Measurements from ENCODE around the gene TP53I13.

The TP53I13 gene

DNA sequence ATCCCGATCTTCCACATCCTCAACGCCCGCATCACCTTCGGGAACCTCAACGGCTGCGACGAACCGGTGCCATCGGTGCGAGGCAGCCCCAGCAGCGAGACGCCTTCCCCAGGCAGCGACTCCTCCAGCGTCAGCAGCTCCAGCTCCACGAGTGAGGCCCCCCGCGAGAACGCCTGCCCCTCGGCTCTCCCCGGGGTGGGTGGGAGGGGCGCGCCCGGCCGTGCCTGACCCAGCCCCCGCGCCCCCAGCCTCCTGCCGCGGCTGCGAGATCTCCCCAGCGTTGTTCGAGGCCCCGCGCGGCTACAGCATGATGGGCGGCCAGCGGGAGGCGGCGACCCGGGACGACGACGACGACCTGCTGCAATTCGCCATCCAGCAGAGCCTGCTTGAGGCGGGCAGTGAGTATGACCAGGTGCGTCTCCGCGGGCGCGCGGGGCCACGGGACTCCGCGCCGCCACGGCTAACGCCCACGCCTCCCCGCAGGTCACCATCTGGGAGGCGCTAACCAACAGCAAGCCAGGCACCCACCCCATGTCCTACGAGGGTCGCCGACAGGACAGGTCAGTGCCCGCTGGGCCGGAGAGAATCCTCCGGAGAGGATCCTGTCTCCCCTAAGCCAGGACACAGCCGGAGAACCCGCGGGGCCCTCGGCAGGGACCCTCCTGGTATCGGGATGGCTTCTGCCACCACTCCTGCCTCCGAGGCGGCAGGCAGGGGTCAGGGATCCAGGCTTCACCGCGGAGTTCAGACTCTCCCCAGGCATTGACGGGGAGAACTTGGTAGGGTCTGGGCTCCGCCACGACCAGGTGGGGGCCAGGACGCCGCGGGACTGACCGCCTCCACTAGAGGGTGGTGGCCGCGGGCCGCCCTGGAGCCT is 44.1 kb downstream of the TP53I13 start:
- Histone ChIP-seq H3K4me1 (ENCODE audit: control insufficient read depth, insufficient read depth, low read length) (no peaks in the 10 kb centered on the region), H3K4me3 (ENCODE audit: low read depth, low read length) (no peak overlapping the region), H3K9me3 (ENCODE audit: control insufficient read depth, insufficient read depth, low read depth, low read length) (no peaks in the 10 kb centered on the region), H3K36me3 (ENCODE audit: control insufficient read depth in 2 of 2, insufficient read depth in 1 of 2, low read length in 2 of 2) (peaks cover 0 to 45% of the 10 kb centered on the region in 2 experiments; a peak in 1 of 3 replicates), H3K27ac (ENCODE audit: extremely low read depth, low read depth, low read length) (no peak overlapping the region)
- ChIA-PET CTCF (interaction anchor here (0.5 to 1.1 kb wide), 3 partner anchors 20 to 727 kb away, joined by 3 to 5 read pairs (median 3); partner anchors contain the start of gene ANKRD13B), POLR2A (interaction anchor here (0.7 kb wide), 1 partner anchor 27 kb away, joined by 3 read pairs; no protein-coding TSS in a partner anchor)
- TF ChIP-seq ZNF133 (tag by site-specific recombination; IDR thresholded peaks at IDR 0.05) (no peak), ZNF202 (tag by site-specific recombination; IDR thresholded peaks at IDR 0.05; ENCODE audit: borderline replicate concordance) (0 out of 2 replicates have a peak, but pooled peaks have one; percentile 10)

DNA sequence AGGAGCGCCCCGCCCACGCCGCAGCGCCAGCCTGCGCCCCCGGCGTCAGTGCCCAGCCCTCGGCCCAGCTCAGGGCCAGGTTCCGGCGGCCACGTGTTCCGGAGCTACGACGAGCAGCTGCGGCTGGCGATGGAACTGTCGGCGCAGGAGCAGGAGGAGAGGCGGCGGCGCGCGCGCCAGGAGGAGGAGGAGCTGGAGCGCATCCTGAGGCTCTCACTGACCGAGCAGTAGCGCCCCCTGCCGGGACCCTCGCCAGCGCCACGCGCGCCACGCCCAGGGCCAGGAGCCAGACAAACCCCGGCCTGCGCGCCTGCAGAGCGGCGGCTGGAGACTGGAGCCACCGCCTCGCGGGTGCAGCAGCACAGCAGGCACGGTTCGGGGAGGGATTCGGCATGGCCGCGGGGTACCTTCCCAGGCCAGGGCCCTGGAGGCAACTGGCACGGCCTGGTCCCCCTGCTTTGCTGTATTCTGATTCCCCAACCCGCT is 44.9 kb downstream of the TP53I13 start:
- no peaks in the 10 kb centered on the region for H3K4me1 ChIP-seq (ENCODE audit: control insufficient read depth, insufficient read depth, low read length)
- ChIA-PET POLR2A (interaction anchor here (0.7 kb wide), 1 partner anchor 28 kb away, joined by 3 read pairs; no protein-coding TSS in a partner anchor), CTCF (interaction anchor here (0.6 to 1.1 kb wide), 2 partner anchors 20 to 93 kb away, joined by 4 to 5 read pairs; partner anchors contain the start of gene ANKRD13B)
- no peak overlapping the region for H3K4me3 ChIP-seq (ENCODE audit: low read depth, low read length)
- no peaks in the 10 kb centered on the region for H3K9me3 ChIP-seq (ENCODE audit: control insufficient read depth, insufficient read depth, low read depth, low read length)
- H3K27ac ChIP-seq (ENCODE audit: extremely low read depth, low read depth, low read length) = no peak overlapping the region
- TF ChIP-seq PRDM1 (tag by site-specific recombination; IDR thresholded peaks at IDR 0.05) (no peak), ZBTB48 (tag by site-specific recombination; IDR thresholded peaks at IDR 0.05) (no peak), ZNF548 (tag by site-specific recombination; IDR thresholded peaks at IDR 0.05) (no peak), ZNF324 (tag by site-specific recombination; IDR thresholded peaks at IDR 0.05) (no peak), BCL11B (tag by site-specific recombination; IDR thresholded peaks at IDR 0.05; ENCODE audit: low read depth) (no peak), ZNF302 (tag by site-specific recombination; IDR thresholded peaks at IDR 0.05; ENCODE audit: low read depth) (no peak), EGR2 (tag by site-specific recombination; IDR thresholded peaks at IDR 0.05; ENCODE audit: low read depth) (no peak), ZNF785 (tag by site-specific recombination; IDR thresholded peaks at IDR 0.05) (no peak)
- TF ChIP-seq, protein P1, sequence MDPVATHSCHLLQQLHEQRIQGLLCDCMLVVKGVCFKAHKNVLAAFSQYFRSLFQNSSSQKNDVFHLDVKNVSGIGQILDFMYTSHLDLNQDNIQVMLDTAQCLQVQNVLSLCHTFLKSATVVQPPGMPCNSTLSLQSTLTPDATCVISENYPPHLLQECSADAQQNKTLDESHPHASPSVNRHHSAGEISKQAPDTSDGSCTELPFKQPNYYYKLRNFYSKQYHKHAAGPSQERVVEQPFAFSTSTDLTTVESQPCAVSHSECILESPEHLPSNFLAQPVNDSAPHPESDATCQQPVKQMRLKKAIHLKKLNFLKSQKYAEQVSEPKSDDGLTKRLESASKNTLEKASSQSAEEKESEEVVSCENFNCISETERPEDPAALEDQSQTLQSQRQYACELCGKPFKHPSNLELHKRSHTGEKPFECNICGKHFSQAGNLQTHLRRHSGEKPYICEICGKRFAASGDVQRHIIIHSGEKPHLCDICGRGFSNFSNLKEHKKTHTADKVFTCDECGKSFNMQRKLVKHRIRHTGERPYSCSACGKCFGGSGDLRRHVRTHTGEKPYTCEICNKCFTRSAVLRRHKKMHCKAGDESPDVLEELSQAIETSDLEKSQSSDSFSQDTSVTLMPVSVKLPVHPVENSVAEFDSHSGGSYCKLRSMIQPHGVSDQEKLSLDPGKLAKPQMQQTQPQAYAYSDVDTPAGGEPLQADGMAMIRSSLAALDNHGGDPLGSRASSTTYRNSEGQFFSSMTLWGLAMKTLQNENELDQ (tag by site-specific recombination; IDR thresholded peaks at IDR 0.05; ENCODE audit: low read depth) = no peak
- TF ChIP-seq, protein P2, sequence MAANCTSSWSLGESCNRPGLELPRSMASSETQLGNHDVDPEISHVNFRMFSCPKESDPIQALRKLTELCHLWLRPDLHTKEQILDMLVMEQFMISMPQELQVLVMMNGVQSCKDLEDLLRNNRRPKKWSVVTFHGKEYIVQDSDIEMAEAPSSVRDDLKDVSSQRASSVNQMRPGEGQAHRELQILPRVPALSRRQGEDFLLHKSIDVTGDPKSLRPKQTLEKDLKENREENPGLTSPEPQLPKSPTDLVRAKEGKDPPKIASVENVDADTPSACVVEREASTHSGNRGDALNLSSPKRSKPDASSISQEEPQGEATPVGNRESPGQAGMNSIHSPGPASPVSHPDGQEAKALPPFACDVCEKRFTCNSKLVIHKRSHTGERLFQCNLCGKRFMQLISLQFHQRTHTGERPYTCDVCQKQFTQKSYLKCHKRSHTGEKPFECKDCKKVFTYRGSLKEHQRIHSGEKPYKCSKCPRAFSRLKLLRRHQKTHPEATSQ (tag by site-specific recombination; IDR thresholded peaks at IDR 0.05) = no peak
- TF ChIP-seq, protein P3, sequence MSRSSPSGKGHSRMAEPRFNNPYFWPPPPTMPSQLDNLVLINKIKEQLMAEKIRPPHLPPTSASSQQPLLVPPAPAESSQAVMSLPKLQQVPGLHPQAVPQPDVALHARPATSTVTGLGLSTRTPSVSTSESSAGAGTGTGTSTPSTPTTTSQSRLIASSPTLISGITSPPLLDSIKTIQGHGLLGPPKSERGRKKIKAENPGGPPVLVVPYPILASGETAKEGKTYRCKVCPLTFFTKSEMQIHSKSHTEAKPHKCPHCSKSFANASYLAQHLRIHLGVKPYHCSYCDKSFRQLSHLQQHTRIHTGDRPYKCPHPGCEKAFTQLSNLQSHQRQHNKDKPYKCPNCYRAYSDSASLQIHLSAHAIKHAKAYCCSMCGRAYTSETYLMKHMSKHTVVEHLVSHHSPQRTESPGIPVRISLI (tag by site-specific recombination; IDR thresholded peaks at IDR 0.05) = no peak
- H3K36me3 ChIP-seq (ENCODE audit: control insufficient read depth in 2 of 2, insufficient read depth in 1 of 2, low read length in 2 of 2) = peaks cover 0 to 45% of the 10 kb centered on the region in 2 experiments; a peak in 1 of 3 replicates

DNA sequence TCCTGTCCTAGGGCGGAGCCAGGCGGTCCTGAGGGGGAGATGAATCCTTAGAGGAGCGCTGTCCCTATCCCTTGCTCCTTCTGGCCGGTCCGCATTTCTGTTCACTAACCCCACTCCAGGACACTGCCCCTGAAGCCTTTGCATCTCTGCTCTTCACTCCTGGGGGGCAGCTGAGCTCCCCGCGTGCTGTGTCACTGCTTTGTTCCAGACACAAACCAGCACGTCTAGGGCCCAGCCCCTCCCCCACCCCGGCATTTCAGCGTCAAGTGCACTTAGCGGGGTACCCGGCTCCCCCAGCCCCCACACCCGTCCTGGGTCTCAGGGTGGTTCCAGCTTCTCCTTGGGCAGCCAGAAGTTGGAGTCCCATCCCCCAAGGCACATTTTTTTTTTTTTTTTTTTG is 45.4 kb downstream of the TP53I13 start:
- H3K4me3 ChIP-seq (ENCODE audit: low read depth, low read length) = no peak overlapping the region
- no peaks in the 10 kb centered on the region for H3K9me3 ChIP-seq (ENCODE audit: control insufficient read depth, insufficient read depth, low read depth, low read length)
- peaks cover 0 to 44% of the 10 kb centered on the region in 2 experiments; a peak in 1 of 3 replicates for H3K36me3 ChIP-seq (ENCODE audit: control insufficient read depth in 2 of 2, insufficient read depth in 1 of 2, low read length in 2 of 2)
- ChIA-PET POLR2A (no interaction called here), CTCF (interaction anchor here (0.6 to 1.1 kb wide), 3 partner anchors 21 to 454 kb away, joined by 3 to 5 read pairs (median 4); partner anchors contain the start of gene ANKRD13B)
- no peak overlapping the region for H3K27ac ChIP-seq (ENCODE audit: extremely low read depth, low read depth, low read length)
- no peaks in the 10 kb centered on the region for H3K4me1 ChIP-seq (ENCODE audit: control insufficient read depth, insufficient read depth, low read length)
- no peak for TF ChIP-seq IKZF3 (tag by site-specific recombination; IDR thresholded peaks at IDR 0.05)
- no peak for TF ChIP-seq ZNF157 (tag by site-specific recombination; IDR thresholded peaks at IDR 0.05)
- TF ChIP-seq, protein P4, sequence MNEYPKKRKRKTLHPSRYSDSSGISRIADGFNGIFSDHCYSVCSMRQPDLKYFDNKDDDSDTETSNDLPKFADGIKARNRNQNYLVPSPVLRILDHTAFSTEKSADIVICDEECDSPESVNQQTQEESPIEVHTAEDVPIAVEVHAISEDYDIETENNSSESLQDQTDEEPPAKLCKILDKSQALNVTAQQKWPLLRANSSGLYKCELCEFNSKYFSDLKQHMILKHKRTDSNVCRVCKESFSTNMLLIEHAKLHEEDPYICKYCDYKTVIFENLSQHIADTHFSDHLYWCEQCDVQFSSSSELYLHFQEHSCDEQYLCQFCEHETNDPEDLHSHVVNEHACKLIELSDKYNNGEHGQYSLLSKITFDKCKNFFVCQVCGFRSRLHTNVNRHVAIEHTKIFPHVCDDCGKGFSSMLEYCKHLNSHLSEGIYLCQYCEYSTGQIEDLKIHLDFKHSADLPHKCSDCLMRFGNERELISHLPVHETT (tag by site-specific recombination; IDR thresholded peaks at IDR 0.05) = no peak
- no peak for TF ChIP-seq ZNF837 (tag by site-specific recombination; IDR thresholded peaks at IDR 0.05)
- TF ChIP-seq, protein P5, sequence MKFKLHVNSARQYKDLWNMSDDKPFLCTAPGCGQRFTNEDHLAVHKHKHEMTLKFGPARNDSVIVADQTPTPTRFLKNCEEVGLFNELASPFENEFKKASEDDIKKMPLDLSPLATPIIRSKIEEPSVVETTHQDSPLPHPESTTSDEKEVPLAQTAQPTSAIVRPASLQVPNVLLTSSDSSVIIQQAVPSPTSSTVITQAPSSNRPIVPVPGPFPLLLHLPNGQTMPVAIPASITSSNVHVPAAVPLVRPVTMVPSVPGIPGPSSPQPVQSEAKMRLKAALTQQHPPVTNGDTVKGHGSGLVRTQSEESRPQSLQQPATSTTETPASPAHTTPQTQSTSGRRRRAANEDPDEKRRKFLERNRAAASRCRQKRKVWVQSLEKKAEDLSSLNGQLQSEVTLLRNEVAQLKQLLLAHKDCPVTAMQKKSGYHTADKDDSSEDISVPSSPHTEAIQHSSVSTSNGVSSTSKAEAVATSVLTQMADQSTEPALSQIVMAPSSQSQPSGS (tag by site-specific recombination; IDR thresholded peaks at IDR 0.05; ENCODE audit: low read depth) = no peak
- TF ChIP-seq, protein P6, sequence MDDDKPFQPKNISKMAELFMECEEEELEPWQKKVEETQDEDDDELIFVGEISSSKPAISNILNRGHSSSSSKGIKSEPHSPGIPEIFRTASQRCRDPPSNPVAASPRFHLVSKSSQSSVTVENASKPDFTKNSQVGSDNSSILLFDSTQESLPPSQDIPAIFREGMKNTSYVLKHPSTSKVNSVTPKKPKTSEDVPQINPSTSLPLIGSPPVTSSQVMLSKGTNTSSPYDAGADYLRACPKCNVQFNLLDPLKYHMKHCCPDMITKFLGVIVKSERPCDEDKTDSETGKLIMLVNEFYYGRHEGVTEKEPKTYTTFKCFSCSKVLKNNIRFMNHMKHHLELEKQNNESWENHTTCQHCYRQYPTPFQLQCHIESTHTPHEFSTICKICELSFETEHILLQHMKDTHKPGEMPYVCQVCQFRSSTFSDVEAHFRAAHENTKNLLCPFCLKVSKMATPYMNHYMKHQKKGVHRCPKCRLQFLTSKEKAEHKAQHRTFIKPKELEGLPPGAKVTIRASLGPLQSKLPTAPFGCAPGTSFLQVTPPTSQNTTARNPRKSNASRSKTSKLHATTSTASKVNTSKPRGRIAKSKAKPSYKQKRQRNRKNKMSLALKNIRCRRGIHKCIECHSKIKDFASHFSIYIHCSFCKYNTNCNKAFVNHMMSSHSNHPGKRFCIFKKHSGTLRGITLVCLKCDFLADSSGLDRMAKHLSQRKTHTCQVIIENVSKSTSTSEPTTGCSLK (tag by site-specific recombination; IDR thresholded peaks at IDR 0.05) = no peak

Measured in HEK293 (cell line).